Endothelial cell (in vitro differentiated cells): Measurements from ENCODE around the gene NOCT. TPM values are rescaled to one million over a fixed set of nuclear protein-coding genes. Genes with fewer than 3 reads are reported as not detected.

ENCODE experiments used
- DNase-seq: peaks from one replicate; pipeline ENCODE4 v3.0.0; 2021; ENCODE audit warnings: low spot score
- H3K27ac Mint-ChIP-seq: one replicate; pipeline ENCODE4 v1.8.0; 2021; ENCODE audit warnings: mixed read lengths, inconsistent platforms; ENCODE audit not compliant: unreplicated experiment
- H3K27me3 Mint-ChIP-seq: one replicate; pipeline ENCODE4 v1.8.0; 2021; ENCODE audit warnings: mild to moderate bottlenecking, moderate library complexity, mixed read lengths, inconsistent platforms; ENCODE audit not compliant: unreplicated experiment
- H3K36me3 Mint-ChIP-seq: one replicate; pipeline ENCODE4 v1.8.0; 2021; ENCODE audit warnings: mild to moderate bottlenecking, low read depth, mixed read lengths, inconsistent platforms; ENCODE audit not compliant: unreplicated experiment
- H3K4me1 Mint-ChIP-seq: one replicate; pipeline ENCODE4 v1.8.0; 2021; ENCODE audit warnings: mild to moderate bottlenecking, mixed read lengths, inconsistent platforms; ENCODE audit not compliant: unreplicated experiment
- H3K4me3 Mint-ChIP-seq: one replicate; pipeline ENCODE4 v1.8.0; 2021; ENCODE audit warnings: mild to moderate bottlenecking, mixed read lengths, inconsistent platforms; ENCODE audit not compliant: unreplicated experiment
- H3K9me3 Mint-ChIP-seq: one replicate; pipeline ENCODE4 v1.8.0; 2021; ENCODE audit warnings: mixed read lengths, inconsistent platforms; ENCODE audit not compliant: unreplicated experiment
- total RNA-seq: library from RNA; stranded (reverse); fragmentation: NEBNext Ultra II Directional; extraction: Animal tissue kit (Norgen Biotek cat#: 25700); gene quantifications from one replicate; pipeline ENCODE4 v1.2.1, GENCODE V29; 2021; ENCODE audit not compliant: unreplicated experiment
- TF ChIP-seq, protein P1 (sequence below): fragments of 200-600 bp; sonication (generic); IDR thresholded peaks from one replicate; pipeline ENCODE4 v1.5.0; 2021; ENCODE audit warnings: antibody characterized with exemption; ENCODE audit not compliant: unreplicated experiment

The NOCT gene
- total RNA-seq, 1 donor from 2014 or later, result 9.3 TPM

- Mint-ChIP-seq H3K4me1 (peaks cover 6% of the 10 kb centered on the region), H3K4me3 (no peak overlapping the region), H3K27me3 (peaks cover 3% of the 10 kb centered on the region), H3K9me3 (no peaks in the 10 kb centered on the region), H3K27ac (no peak overlapping the region), H3K36me3 (no peaks in the 10 kb centered on the region)
- TF ChIP-seq, protein P1, sequence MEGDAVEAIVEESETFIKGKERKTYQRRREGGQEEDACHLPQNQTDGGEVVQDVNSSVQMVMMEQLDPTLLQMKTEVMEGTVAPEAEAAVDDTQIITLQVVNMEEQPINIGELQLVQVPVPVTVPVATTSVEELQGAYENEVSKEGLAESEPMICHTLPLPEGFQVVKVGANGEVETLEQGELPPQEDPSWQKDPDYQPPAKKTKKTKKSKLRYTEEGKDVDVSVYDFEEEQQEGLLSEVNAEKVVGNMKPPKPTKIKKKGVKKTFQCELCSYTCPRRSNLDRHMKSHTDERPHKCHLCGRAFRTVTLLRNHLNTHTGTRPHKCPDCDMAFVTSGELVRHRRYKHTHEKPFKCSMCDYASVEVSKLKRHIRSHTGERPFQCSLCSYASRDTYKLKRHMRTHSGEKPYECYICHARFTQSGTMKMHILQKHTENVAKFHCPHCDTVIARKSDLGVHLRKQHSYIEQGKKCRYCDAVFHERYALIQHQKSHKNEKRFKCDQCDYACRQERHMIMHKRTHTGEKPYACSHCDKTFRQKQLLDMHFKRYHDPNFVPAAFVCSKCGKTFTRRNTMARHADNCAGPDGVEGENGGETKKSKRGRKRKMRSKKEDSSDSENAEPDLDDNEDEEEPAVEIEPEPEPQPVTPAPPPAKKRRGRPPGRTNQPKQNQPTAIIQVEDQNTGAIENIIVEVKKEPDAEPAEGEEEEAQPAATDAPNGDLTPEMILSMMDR, result no peak
- no peak for DNase-seq
Observed at GRCh38 chr4:138981930-138982390, 33.6 kb upstream of the NOCT start.

GRCh38 chr4:138982754-138983153 lies 32.8 kb upstream of the NOCT start:
- Mint-ChIP-seq H3K9me3 (no peaks in the 10 kb centered on the region), H3K27me3 (peaks cover 1% of the 10 kb centered on the region), H3K4me1 (peaks cover under 1% of the 10 kb centered on the region), H3K36me3 (no peaks in the 10 kb centered on the region), H3K4me3 (no peak overlapping the region), H3K27ac (no peak overlapping the region)
- no peak for DNase-seq
- TF ChIP-seq, protein P1, result no peak

DNA sequence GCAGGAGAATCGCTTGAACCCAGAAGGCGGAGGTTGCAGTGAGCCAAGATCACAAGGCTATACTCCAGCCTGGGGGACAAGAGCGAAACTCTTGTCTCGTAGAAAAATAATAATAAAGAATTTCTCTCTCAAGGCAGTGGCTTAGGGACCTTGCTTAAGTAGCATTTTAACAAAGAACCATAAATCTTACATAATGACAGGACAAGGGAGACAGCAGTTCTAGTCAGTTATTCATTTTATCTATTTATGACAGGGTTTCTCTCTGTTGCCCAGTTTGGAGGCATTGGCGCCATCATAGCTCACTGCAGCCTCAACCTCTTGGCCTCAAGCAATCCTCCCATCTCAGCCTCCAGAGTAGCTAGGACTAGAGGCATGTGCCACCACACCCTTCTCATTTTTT lies 31.9 kb upstream of the NOCT start:
- Mint-ChIP-seq H3K4me3 (no peak overlapping the region), H3K27ac (no peak overlapping the region), H3K9me3 (no peaks in the 10 kb centered on the region), H3K27me3 (peaks cover 1% of the 10 kb centered on the region), H3K4me1 (no peaks in the 10 kb centered on the region), H3K36me3 (no peaks in the 10 kb centered on the region)
- DNase-seq, result no peak
- TF ChIP-seq, protein P1, result no peak

DNA sequence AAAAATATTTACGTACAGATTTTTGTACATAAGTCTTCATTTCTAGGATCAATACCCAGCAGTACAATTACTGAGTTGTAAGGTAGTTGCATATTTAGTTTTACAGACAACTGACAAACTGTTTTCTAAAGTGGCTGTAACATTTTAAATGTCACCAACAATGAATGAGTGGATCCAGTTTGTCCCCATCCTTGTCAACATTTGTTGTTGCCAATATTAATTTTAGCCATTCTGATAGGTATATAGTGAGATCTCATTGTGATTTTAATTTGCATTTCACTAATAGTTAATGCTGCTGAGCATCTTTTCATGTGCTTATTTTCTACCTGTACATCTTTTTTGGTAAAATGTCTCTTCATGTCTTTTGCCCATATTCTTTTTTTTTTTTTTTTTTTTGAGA lies 30.9 kb upstream of the NOCT start:
- Mint-ChIP-seq H3K9me3 (no peaks in the 10 kb centered on the region), H3K4me3 (no peak overlapping the region), H3K36me3 (no peaks in the 10 kb centered on the region), H3K4me1 (no peaks in the 10 kb centered on the region), H3K27ac (no peak overlapping the region), H3K27me3 (peaks cover 2% of the 10 kb centered on the region)
- no peak for DNase-seq
- TF ChIP-seq, protein P1, result no peak

DNA sequence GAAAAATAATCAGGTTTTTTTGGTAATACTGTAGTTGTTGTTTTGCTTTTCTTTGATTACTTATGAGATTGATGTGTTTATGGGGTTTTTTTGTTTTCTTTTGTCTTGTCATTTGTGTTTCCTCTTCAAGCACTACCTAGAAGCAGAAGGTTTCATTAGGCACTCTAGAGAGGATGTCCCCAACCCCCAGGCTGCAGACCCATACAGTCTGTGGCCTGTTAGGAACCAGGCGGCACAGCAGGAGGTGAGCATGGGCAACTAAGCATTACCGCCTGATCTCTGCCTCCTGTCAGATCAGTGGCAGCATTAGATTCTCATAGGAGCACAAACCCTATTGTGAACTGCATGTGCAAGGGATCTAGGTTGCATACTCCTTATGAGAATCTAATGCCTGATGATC lies 22.9 kb upstream of the NOCT start:
- Mint-ChIP-seq H3K27ac (no peak overlapping the region), H3K9me3 (no peaks in the 10 kb centered on the region), H3K4me3 (no peak overlapping the region), H3K36me3 (no peaks in the 10 kb centered on the region), H3K27me3 (peaks cover 1% of the 10 kb centered on the region), H3K4me1 (no peaks in the 10 kb centered on the region)
- TF ChIP-seq, protein P1, result no peak
- no peak for DNase-seq
